Stimulated activated CD8-positive, alpha-beta memory T cell treated with anti-CD3 and anti-CD28 coated beads, Interleukin-2, amount 100 ng/mL, for 1 hour (primary cell): ENCODE measurements around the gene TMEM163.
"Not testable (repeated sequence)": the region's sequence is repeated elsewhere in the genome, so short reads cannot be mapped to it uniquely, and the experiment has no call there.

Source experiments
- DNase-seq, 2 donors: peaks; one replicate each; pipeline ENCODE4 v3.0.0-alpha.2; 2020; ENCODE audit warnings: low read depth in 2 of 2

Gene TMEM163

GRCh38 chr2:134718817-134719814 lies at the start of gene TMEM163:
TSS of gene TMEM163 (minus strand) at chr2:134719000.
- DNase-seq: no peak

DNA sequence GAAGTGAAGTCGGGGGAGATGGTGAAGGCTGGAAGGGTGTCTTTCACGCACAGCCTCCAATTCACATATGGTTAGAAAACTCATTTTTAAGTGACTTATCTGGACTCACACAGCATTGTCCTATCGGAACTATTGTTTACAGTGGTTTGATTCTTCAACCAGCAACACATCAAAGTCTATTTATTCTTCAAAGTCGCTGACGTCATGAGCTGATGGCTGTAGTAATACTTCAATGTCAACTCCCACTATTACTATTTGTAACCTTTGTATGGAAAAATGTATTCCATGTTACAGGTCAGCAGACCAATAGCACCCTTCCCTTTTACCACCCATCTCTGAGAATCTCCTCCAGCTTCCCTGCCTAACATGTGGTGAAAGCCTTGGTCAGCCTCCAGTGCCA lies 47.8 kb upstream of the TMEM163 start:
- no peak for DNase-seq

DNA sequence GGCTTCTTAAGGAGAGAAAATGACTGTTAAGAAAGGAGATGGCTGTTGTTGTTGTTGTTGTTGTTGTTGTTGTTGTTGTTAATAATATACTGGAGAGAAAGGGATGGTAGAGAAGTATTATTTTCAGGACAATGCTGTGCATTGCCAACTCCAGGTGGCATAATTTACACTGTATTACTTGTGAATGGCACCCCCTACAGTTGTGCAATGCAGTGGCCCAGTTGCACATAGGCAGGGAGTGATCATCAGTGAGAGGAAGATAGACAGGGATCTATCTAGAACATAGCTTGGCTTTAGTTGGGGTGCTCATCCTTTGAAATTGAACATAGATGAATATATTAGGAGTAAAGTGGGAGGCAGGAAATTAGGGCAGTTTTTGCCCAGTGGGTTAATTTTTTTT lies 47.2 kb upstream of the TMEM163 start:
- DNase-seq: no peak

- DNase-seq: no peak
Measured at GRCh38 chr2:134764164-134764563, 45.4 kb upstream of the TMEM163 start.

DNA sequence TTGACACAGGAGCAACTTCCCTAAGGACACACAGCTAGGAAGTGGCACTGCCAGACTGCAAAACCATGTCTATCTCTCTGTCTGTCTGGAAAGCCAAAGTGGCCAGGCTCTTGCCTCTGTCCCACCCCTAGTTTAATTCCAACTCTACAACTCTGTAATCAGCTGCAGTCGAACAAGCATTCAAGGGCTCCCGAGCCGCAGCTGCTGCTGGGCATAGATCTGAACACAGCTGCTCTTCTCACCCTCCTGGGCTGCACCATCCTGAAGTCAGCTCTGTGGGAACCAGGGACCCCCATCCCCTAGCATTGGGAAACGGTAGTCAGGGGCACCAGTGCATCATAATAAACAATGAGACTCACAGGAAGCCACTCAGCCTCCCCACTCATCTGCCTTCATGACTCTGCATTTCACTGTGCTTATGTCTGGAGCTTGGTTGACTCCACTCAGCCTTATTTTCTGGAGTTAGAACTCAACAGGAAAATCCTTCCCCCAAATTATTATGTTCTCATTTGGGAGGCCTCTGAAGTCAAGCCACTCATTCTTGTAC lies 44.4 kb upstream of the TMEM163 start:
- no peak for DNase-seq

DNA sequence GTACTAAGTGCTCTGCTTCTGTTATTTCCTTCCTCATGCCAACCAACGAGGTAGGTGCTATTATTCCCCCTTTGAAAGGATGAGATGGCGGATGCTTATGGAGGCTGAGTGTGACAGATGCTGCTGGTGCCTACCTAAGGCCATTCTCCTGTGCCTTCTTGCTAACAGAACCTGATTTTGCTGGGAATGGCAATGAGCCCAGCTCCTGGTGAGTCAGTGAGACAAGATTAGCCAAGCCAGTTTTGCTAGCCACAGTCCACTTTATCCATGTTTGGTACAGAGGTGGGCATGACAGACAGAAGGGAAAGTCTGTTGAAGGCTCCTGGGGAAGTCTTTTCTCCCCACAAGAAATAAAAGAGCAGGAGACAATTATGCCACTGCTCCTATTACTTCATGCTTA lies 43.7 kb upstream of the TMEM163 start:
- DNase-seq: no peak

DNA sequence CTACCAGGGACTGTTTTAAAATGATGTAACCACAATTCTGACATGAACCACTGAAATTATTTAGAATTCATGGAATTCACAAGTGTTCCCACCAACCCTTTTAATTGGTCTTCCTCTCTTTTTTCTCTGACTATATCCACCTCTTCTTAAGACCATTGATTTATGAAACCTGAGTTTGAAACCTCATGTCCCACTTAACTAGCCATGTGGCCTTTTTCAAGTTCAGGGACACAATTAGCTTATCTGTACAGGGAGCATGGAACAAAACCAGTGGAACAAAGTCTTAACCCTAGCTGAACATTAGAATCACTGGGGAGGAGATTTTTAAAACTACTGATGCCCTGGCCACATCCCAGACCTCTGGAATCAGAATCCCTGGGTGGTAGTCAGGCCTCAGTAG lies 41.6 kb upstream of the TMEM163 start:
- DNase-seq: no peak

DNA sequence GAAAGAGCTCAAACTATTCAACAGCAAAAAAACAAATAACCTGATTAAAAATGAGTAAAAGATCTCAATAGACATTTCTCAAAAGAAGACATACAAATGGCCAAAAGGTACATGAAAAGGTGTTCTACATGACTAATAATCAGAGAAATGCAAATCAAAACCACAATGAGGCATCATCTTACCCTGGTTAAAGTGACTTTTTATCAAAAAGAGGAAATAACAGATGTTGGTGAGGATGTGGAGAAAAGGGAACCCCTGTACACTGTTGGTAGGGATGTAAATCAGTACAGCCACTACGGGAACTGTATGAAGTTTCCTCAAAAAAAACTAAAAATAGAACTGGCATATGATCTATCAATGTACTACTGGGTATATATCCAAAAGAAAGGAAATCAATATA lies 39.8 kb upstream of the TMEM163 start:
- DNase-seq: no peak

GRCh38 chr2:134751981-134752380 lies 33.2 kb upstream of the TMEM163 start:
- not testable (repeated sequence) for DNase-seq

GRCh38 chr2:134745546-134745945 lies 26.7 kb upstream of the TMEM163 start:
- no peak for DNase-seq

DNA sequence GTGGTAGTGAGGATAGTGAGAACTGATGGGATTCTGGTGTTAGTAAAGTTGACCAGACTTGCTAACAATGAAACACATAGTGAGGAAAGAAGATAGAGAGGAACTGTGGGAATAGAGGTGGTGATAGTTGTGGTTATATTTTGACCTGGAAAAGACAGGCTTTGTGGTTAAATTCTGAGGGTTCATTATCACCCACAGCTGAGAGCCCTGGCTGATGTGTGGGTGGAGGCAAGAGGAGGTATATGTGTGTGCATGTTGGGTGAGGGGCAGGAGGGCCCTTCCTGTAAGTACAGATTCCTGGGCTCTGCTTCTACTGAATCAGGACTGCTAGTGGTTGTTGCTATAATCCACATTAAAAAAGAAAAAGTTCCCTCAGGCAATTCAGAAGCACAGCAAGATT lies 26.2 kb upstream of the TMEM163 start:
- no peak for DNase-seq

DNA sequence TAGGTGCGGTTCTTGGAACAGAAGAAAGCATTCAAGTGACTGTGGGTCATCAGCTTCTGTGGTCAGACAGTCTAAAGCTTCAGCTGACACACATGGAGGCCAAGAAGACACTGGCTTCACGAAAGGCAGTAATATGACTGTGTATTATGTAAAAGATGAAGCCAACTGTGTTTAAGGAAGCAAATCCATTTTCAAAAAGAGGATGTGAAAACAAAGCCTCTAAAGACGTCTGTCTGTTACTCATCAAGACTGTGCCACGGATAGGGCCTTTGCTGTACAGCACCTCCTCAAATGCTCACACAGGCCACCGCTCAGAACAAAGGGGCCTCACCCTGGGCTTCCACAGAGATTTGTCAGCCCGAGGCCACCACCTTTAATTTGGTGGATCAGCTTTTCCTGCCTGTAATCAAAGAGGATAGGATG lies 21.1 kb upstream of the TMEM163 start:
- no peak for DNase-seq

DNA sequence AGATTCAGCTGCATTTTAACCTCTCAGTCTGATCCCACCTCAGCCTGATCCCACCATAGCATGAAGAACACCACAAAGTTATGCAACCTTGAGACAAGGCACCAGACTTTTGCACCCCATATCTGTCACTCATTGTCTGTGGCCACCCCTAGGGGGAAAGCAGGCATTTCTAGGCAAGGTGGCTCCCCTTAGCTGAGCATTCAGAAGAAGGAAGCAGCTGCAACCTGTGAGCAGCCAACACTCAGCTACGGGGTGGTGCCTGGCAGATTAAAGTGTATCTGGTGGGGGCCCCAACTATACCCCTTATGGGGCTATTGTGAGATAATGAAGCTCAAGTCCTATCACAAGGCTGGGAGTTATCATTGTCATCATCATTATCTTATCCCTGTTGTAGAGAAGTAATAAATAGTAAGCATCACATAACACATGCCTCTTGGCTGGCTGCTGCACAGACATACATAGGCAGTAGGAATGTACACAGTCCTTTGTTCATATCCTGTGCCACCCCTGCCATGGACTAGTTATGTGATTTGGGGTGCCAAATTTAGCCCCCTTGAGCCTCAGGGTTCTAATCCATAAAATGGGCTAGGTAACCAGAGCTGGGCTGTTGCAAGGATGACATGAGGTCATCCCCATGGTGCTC lies 20.6 kb upstream of the TMEM163 start:
- DNase-seq: no peak

DNA sequence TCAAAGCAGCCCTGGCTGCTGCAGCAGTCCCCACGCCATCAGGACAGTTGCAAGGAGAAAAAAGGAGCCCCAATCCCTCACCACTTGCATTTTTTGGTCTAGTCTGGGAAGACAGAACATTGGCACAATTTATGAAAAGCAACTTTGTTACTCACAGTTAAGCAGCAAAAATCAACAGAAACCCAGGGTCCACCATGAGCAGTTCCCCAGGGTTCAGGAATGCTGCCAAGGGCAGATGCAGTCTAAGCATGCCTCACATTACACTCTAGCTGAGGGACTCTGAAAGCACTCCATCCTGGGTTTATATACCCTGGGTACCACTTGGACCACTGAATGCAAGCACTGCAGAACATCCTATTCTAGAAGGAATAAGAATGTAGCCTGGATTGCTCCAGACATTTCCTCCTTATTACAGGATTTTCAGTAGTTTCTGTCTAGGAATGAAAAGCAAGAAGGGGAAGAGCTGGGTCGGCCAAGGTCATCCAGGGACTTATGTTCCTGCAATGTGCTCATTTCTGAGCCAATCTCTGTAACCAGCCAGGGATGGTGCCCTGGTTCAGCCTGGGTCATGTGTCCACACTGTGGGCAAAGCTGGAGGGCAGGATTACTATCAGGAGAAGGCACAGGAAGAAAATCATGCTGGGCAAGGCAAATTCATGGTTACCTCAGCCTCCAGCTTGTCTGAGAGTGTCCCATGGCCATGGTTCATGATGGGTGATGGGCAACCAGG lies 19.5 kb upstream of the TMEM163 start:
- DNase-seq: no peak

DNA sequence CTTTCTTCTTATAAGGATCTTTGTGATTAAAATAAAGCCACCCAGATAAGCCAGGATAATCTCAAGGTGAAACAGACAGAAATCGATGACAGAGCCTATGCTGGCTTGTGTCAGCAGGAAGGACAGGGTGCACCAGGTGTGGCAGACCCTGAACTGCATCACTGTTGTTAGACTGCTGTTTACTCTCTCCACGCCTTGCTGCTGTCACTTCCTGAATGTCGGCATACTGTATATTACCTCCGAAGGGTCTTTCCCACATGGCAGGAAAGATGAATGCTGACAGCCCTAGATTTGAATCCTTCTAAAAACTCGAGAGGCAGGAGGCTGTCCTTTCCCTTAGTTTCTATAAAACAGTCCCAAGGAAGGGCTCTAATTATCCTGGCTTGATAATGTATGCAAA lies 18.9 kb upstream of the TMEM163 start:
- no peak for DNase-seq

DNA sequence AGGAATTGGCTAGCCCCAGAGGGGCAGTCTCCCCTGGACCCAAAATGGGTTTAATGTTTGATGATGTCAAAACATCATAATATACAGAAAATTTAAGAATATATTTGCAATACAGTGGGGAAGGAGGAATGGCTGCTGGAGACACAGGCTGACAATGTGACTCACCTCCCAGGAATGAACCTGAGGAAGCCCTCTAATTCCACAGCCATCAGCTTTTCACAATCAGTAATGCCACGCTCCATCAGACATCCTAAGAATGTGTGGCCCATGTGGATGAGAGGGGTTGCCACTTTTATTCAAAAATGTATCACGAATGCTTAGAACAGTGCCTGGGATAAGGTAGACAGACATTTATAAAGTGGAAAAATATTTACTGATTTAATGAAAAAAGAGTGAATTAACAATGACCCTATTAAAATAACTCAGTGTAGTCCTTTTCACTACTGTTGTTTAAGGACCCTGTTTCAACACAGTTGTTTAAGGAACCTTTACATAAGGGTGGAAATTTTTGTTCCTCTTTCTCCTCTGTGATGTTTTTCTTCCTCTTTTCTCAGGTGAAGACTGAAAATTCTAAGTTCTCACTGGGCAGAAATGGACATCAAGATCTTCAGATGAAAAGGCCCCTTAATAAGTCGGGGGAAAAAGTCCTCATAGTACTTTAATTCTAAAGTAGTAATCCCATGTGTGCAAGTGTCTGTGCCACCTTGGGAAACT lies 17.5 kb upstream of the TMEM163 start:
- no peak for DNase-seq

DNA sequence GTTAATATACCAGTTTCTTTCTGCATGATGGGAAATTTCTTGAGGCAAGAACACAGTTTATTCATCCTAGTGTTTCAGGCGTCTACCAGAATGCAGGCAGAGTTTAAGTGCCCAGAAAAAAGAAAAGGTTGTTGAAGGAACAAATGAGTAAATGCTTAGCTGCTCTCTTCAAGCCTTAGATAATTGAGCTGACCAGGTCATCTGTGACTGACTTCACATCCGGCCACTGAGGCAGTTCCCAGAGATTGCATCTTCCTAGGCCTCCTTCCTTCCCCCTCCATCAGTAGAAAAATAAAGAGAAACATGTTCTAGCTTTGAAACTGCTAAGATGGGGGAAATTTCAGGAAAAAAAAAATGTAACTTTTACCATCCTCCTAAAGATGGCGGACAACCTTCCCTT lies 9.4 kb upstream of the TMEM163 start:
- no peak for DNase-seq

GRCh38 chr2:134727385-134727784 lies 8.6 kb upstream of the TMEM163 start:
- DNase-seq: no peak

GRCh38 chr2:134726645-134727044 lies 7.8 kb upstream of the TMEM163 start:
- no peak for DNase-seq

GRCh38 chr2:134725876-134726275 lies 7.1 kb upstream of the TMEM163 start:
- no peak for DNase-seq

- no peak for DNase-seq
Measured at GRCh38 chr2:134724341-134724740, 5.5 kb upstream of the TMEM163 start.
